GM13976 (cell line): Measurements from ENCODE around the gene HCRTR2.
"Not testable (repeated sequence)": the region's sequence is repeated elsewhere in the genome, so short reads cannot be mapped to it uniquely, and the experiment has no call there.

Experiments used
- DNase-seq: peaks from one replicate; pipeline ENCODE4 v3.0.0; 2012; ENCODE audit warnings: low spot score
- CTCF ChIP-seq: IDR thresholded peaks from 2 replicates; pipeline ENCODE4 v1.5.1; 2012; ENCODE audit warnings: borderline replicate concordance, mild to moderate bottlenecking; ENCODE audit not compliant: insufficient read depth; ENCODE audit errors: extremely low read depth, missing control alignments, control extremely low read depth
- in situ Hi-C: fragments of 300-500 bp; cut with MboI; formaldehyde crosslinking; loops from one replicate; pipeline ENCODE4 v1.12.0; 2022; ENCODE audit warnings: low sequenced_read_pairs, mixed read lengths, inconsistent platforms; ENCODE audit not compliant: unreplicated experiment

Gene HCRTR2

GRCh38 chr6:55282115-55282514 is 107.8 kb downstream of the HCRTR2 start:
- TF ChIP-seq CTCF = no peak
- in situ Hi-C loops = no loop called here
- DNase-seq = no peak

- no peak for TF ChIP-seq CTCF
- in situ Hi-C loops = no loop called here
- no peak for DNase-seq
Measured at GRCh38 chr6:55286824-55287223, 112.5 kb downstream of the HCRTR2 start.

GRCh38 chr6:55290736-55291135 is 116.4 kb downstream of the HCRTR2 start:
- TF ChIP-seq CTCF = no peak
- no peak for DNase-seq
- in situ Hi-C loops = no loop called here

- DNase-seq = peak; percentile 10
- in situ Hi-C loops = no loop called here
- TF ChIP-seq CTCF = no peak
Measured at GRCh38 chr6:55293116-55293515, 118.8 kb downstream of the HCRTR2 start.

- in situ Hi-C loops, DNase-seq: not testable (repeated sequence)
Measured at GRCh38 chr6:55297214-55297613, 122.9 kb downstream of the HCRTR2 start.

GRCh38 chr6:55299286-55299985 is 125.1 kb downstream of the HCRTR2 start:
- TF ChIP-seq CTCF = no peak
- DNase-seq = no peak
- in situ Hi-C loops = no loop called here

- DNase-seq = no peak
- in situ Hi-C loops = no loop called here
- no peak for TF ChIP-seq CTCF
Measured at GRCh38 chr6:55304747-55305146, 130.4 kb downstream of the HCRTR2 start.
